GM12891 (cell line): ENCODE data around the gene ERAL1.
"Not testable (repeated sequence)": the region's sequence is repeated elsewhere in the genome, so short reads cannot be mapped to it uniquely, and the experiment has no call there.

Source experiments
- DNase-seq: peaks from one replicate; pipeline ENCODE4 v3.0.0; 2011; ENCODE audit warnings: low spot score; ENCODE audit not compliant: insufficient read length
- FAIRE-seq: peaks from 2 replicates; lab custom pipeline; 2011; peaks lifted over from hg19 to GRCh38; lab: Jason Lieb, UNC
- PAX5 ChIP-seq: IDR thresholded peaks from 2 replicates; pipeline ENCODE4 v1.6.1; 2011; ENCODE audit warnings: low read length, moderate library complexity, mild to moderate bottlenecking; ENCODE audit not compliant: insufficient read depth, severe bottlenecking
- POLR2A ChIP-seq: IDR thresholded peaks from 2 replicates; pipeline ENCODE4 v1.6.1; 2011; ENCODE audit warnings: low read depth, low read length, control low read depth
- POLR2AphosphoS5 ChIP-seq: IDR thresholded peaks from 2 replicates; pipeline ENCODE4 v1.6.1; 2011; ENCODE audit warnings: low read depth, low read length, control low read depth
- POU2F2 ChIP-seq: IDR thresholded peaks from 2 replicates; pipeline ENCODE4 v1.6.1; 2011; ENCODE audit warnings: low read depth, mild to moderate bottlenecking, control low read depth, low read length, moderate library complexity
- SPI1 ChIP-seq: IDR thresholded peaks from 2 replicates; pipeline ENCODE4 v1.6.1; 2011; ENCODE audit warnings: low read depth, low read length, control low read depth
- TAF1 ChIP-seq: IDR thresholded peaks from 2 replicates; pipeline ENCODE4 v1.6.1; 2011; ENCODE audit warnings: low read depth, low read length, control low read depth

The ERAL1 gene

DNA sequence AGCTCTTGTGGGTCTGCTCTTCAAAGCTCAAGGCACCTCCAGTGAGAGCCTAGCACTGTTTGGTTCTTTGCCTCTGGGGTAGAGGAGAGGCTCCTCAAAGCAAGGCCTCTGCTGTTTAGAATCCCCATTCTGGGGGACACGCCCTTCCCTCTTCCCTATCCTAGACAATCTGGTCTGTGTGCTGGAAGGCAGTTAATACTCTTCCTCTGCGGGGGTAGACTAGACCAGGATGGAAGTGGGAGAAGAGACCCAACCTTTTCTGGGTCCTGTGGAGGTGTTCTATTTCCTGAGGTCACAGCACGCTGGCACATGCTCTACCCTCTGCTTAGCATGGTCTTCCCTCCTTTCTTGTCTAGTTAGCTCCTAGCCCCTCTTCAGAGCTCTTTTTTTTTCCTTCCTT is 7.7 kb downstream of the ERAL1 start:
- TF ChIP-seq POLR2AphosphoS5 (no peak), POU2F2 (no peak), PAX5 (no peak), POLR2A (no peak), SPI1 (no peak), TAF1 (no peak)
- FAIRE-seq: no peak
- no peak for DNase-seq

DNA sequence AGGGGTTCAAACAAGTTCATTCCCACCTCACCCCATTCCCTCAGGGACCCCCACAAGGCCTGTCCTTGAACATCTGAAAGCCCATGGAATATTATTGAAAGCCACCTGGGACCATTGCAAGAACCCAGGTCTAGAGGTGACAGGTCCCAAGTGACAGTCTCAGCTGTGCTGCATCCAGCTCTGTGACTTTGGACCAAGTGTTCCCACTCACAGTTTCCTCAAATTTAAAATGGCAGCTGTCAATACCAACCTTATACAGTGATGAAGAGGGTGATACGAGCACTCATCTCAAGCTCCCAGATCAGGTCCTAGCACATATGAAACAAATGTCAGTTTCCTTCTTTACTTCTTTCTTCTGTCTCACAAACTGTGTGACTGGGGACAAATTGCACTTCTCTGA is 9.1 kb downstream of the ERAL1 start:
- TF ChIP-seq SPI1 (no peak), POLR2A (no peak), POLR2AphosphoS5 (no peak), PAX5 (no peak), POU2F2 (no peak), TAF1 (no peak)
- FAIRE-seq: no peak
- no peak for DNase-seq

DNA sequence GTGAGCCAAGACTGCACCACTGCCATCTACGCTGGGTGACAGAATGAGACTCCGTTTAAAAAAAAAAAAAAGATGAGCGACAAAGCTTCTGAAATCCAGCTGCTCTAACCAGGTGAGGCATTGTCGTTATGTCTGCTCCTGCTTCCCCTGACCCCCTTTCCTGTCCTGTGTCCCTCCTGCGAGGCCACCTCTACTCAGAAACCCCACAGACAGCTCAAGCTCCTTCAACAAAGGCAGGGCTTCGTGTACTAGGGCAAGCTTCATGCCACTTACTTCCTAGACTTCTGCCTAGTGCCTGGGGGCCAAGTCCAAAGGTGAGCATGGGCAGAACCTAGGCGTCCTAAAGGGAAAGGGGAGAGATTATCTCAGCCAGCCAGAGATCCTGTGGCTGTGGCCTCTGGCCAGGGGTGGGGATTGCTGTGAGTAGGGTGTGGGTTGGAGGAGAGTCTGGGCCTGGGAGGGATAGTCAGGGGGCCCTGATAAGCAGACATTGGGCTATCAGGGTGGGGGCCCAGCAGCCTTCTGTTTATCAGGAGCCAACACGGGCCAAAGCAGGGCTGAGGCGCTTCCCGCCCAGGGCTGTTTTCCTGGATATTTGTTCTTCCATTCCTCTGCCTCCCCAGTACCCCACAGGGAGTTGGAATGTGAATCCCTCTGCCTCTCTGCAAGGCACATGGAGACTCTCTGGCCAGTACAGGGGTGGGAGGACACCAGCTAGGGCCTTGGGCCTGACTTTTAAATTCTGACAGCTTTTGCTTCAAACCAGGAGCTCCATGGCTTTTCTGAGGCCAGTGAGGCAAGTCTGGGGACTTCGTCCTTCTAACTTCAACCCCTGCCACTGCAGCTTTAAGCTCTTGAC is 10.4 kb downstream of the ERAL1 start:
- TF ChIP-seq POU2F2 (no peak), TAF1 (no peak), POLR2A (no peak), PAX5 (no peak), SPI1 (no peak), POLR2AphosphoS5 (no peak)
- DNase-seq (no peak), FAIRE-seq (no peak)

DNA sequence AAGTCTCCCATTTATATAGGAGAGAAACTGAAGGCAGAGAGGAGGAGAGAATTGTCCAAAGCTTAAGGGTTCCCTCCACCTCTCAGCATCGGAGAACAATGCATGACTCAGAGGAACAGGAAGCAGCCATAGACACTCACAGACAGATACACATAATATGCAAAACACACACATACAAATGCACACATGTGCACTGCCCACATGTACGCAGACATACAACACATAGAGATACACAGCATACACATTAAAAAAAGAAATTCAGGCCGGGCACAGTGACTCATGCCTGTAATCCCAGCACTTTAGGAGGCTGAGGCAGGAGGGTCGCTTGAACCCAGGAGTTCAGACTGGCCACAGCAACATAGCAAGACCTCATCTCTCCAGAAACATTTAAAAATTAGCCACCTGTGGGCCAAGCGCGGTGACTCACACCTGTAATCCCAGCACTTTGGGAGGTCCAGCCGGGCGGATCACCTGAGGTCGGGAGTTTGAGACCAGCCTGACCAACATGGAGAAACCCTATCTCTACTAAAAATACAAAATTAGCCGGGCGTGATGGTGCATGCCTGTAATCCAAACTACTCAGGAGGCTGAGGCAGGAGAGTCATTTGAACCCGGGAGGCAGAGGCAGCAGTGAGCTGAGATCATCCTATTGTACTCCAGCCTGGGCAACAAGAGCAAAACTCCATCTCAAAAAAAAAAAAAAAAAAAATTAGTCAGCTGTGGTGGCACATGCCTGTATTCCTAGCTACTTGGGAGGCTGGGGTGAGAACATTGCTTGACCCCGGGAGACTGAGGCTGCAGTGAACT is 11.3 kb downstream of the ERAL1 start:
- FAIRE-seq: peak; percentile 83
- TF ChIP-seq TAF1: 0 out of 2 replicates have a peak, but pooled peaks have one; percentile 12
- no peak for TF ChIP-seq POLR2AphosphoS5
- peak; percentile 68 for TF ChIP-seq SPI1
- no peak for TF ChIP-seq PAX5
- TF ChIP-seq POLR2A: no peak
- peak; percentile 92 for TF ChIP-seq POU2F2
- DNase-seq: no peak

DNA sequence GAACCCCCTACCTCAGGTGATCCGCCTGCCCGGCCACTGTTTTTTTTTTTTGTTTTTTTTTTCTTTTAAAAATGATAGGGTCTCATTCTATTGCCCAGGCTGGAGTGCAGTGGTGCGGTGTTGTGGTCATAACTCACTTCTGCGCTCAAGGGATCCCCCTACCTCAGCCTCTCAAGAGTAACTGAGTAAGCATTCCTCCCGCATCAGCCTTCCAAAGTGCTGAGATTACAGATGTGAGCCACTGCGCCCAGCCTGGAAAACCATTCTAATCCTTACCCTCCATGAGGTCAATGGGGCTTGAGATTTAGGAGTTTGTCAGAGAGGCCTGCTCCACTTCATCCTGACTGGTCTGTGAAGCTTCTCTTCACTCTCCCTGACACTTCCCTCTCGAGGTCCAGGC is 12.5 kb downstream of the ERAL1 start:
- TF ChIP-seq TAF1 (no peak), POU2F2 (no peak), POLR2AphosphoS5 (no peak), SPI1 (no peak), PAX5 (no peak), POLR2A (no peak)
- no peak for DNase-seq
- no peak for FAIRE-seq

DNA sequence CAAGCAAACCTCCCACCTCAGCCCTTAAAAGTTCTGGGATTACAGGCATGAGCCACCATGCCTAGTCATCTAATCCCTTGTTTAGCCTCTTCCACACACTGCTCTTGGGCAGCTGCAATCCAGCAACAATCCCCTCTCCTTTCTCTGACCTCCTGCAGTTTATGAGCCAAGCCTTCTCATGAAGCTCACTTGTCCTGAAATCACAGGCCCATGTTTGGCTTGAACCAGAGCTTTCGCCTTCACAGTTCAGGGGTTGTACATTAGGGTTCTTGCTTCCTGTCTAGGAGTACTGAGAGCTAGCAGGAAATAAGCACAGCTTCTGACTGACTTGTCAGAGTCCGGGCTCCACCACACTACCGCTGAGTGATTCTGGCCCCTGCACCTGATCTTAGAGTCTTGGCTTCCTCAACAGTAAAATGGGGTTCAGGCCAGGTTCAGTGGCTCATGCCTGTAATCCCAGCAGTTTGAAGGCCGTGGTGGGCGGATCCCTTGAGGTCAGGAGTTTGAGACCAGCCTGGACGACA is 16.3 kb downstream of the ERAL1 start:
- DNase-seq (peak; percentile 64), FAIRE-seq (peak; percentile 95)
- TF ChIP-seq PAX5 (peak; percentile 18), SPI1 (0 out of 2 replicates have a peak, but pooled peaks have one; percentile 31), TAF1 (peak; percentile 65; the same call in 1 of the 2 replicates), POLR2AphosphoS5 (0 out of 2 replicates have a peak, but pooled peaks have one; percentile 27), POLR2A (peak; percentile 64; the same call in 1 of the 2 replicates), POU2F2 (0 out of 2 replicates have a peak, but pooled peaks have one; percentile 39)

DNA sequence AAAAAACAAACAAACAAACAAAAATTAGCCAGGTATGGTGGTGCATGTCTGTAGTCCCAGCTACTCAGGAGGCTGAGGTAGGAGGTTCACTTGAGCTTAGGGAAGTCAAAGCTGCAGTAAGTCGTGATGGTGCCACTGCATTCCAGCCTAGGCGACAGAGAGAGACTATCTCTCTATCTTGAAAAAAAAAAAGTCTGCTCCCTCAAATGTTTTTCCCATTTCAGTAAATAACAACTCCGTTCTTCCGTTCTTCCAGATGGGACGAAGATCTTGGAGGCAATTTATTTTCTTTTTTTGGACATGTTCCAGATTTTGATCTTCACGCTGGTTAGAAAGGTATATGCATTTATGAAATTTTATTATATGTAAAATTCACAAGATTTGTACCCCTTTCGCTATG is 19.0 kb downstream of the ERAL1 start:
- DNase-seq: no peak
- TF ChIP-seq PAX5: no peak
- TF ChIP-seq POLR2AphosphoS5: no peak
- no peak for TF ChIP-seq SPI1
- TF ChIP-seq TAF1: no peak
- TF ChIP-seq POU2F2: no peak
- TF ChIP-seq POLR2A: no peak
- no peak for FAIRE-seq

DNA sequence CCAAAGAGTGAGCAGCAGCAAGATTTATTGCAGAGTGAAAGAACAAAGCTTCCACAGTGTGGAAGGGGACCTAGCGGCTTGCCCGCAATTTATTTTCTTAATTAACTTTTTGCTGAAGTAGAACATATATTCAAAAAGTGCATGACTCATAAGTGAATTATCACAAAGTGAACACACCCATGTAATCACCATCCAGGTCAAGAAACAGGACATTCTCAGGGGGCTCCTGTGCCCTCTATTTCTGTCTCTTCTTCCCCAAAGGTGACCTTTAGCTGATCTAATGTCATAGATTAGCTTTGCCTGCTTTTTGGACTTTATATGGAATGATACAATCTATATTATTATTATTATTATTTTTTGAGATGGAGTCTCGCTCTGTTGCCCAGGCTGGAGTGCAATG is 19.9 kb downstream of the ERAL1 start:
- FAIRE-seq (no peak), DNase-seq (no peak)
- TF ChIP-seq TAF1 (no peak), PAX5 (no peak), POU2F2 (no peak), POLR2A (no peak), SPI1 (no peak), POLR2AphosphoS5 (no peak)

- FAIRE-seq: no peak
- no peak for DNase-seq
- TF ChIP-seq PAX5 (no peak), POLR2A (no peak), SPI1 (no peak), TAF1 (no peak), POU2F2 (no peak), POLR2AphosphoS5 (no peak)
These were observed 21.2 kb downstream of the ERAL1 start for GRCh38 chr17:28875848-28876550.

- not testable (repeated sequence) for DNase-seq, FAIRE-seq
These were observed 22.4 kb downstream of the ERAL1 start for GRCh38 chr17:28877150-28877711.
